Mesenteric fat pad (tissue), 1 donor: Measurements from ENCODE around the gene YPEL4. TPM values are rescaled to one million over a fixed set of nuclear protein-coding genes. Genes with fewer than 3 reads are reported as not detected.

ENCODE experiments used
- DNase-seq: peaks from one replicate; pipeline ENCODE4 v3.0.0-alpha.2; 2020; ENCODE audit warnings: low spot score
- total RNA-seq: library from RNA; stranded (reverse); fragmentation: NEBNext Ultra II Directional; extraction: Animal tissue kit (Norgen Biotek cat#: 25700); gene quantifications from one replicate; pipeline ENCODE4 v1.2.1, GENCODE V29; 2021
- donor health status: DM: yes; HTN: yes; CAD: no.

The YPEL4 gene
- total RNA-seq, 1 donor from 2014 or later: 0.71 TPM

DNA sequence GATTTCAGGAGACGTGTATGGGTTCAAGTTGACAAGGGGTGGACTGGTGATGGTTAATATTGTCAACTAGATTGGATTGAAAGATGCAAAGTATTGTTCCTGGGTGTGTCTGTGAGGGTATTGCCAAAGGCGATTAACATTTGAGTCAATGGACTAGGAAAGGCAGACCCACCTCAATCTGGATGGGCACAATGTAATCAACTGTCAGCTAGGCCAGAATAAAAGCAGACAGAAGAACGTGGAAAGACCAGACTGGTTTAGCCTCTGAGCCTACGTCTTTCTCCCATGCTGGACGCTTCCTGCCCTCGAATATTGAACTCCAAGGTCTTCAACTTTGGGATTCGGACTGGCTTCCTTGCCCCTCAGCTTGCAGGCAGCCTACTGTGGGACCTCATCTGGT, 1.7 kb upstream of the YPEL4 start:
- DNase-seq: no peak

DNA sequence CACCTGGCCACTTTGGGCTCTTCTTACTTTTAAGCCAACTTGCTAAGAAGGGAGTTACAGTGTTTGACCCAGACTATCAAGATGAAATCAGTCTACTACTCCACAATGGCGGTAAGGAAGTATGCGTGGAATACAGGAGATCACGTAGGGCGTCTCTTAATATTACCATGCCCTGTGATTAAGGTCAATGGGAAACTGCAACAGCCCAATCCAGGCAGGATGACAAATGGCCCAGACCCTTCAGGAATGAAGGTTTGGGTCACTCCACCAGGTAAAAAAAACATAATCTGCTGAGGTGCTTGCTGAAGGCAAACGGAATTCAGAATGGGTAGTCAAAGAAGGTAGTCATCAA, 1.0 kb upstream of the YPEL4 start:
- DNase-seq: no peak

DNA sequence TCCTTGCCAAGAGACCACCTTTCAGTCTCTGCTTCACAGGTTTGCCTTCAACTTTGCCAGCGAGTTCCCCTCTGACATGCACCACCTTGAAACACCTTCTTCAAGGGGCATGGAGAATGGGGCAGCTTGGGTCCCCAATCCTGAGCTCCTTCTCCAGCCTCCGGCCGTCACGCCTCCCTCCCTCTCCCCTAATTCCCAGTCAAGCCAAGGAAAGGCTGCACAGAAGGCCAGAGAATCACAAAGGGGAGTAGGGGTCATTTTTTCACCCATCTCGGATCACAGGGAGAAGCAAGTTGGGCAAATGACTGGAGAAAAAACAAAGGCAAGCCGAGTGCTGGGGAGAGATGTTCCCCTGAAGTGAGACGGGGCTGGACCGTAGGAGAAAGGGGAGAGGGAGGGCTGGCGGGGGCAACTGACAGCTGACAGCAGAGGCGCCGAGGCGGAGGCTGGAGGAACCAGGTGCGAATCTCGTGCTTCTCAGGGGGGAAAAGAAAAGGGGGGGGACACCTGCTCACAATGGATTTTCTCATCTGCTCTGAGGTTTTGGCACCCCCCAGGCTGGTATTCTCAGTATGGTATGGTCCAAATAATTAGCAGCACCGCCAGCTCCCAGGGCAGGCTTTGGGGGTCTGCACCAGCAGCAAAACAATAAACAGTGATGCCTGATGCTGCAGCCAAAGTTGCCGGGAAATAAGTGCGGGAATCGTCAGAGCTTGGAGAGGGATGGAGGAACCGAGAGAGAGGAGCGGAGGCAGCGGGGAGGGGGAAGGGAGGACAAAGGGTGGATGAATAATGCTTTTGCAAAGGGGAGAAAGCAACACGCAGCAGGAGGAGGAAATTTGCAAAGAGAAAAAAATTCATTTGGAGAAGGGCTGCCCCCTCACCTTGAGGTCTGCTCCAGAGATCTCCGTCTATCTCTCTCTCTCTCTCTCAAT, 644 bp downstream of the YPEL4 start:
- DNase-seq: no peak

DNA sequence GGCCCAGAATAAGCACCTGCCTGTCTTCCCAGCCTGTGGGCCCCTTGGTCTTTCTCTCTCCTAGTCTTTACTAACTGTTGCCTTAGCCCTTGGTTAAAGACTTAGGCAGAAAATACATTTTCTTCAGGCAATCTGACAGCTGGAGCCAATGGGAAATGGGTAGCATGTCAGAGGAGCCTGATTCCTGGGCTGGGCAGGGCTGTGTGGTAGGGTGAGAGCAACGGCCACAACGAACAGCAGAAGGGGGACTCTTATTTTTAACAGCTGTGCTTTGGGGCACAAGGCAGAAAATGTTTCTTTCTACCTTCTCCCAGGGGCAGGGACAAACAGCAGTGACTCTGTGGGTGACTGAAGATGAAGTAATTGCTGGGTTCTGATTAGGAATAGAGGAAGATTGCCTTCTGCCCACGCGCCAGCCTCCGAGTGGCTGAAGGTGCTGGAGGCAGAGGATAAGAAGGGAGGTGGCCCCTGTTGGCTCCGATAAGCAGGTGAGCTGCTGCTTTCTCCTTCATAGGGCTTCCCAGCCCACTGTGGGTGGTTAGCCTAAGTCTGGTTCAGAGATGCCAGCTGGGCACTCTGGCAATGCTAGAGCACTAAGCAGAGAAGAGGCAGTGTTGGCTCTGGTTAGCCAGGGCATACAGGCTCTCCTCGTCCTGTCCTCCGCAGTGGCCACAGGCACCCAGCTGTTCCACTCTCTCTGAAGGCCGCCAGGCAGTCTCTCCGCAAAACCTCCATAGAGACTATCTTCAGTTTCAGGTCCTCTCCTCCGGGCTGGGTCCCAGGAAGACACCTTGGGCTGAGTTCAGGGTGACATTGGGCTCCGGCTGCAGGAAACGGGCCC, 1.5 kb downstream of the YPEL4 start:
- DNase-seq: no peak

DNA sequence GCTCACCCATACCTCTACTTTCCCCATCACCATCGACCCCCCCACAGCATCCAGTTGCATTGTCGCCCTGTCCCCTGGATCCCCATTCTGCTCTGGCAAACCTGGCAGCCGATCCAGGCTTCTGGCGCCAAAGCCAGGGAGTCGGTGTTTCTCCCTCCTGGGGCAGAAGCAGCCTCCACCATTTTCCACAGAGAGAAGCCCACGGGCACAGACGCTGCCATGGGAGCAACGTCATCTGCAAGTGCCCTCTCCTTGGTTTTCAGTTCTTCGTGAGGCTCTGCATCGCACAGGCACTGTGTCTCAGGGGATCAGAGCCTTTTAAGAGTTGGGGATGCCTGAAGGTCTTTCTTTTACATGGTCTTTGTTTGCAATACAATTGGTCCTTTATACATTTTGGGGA, 2.3 kb downstream of the YPEL4 start:
- no peak for DNase-seq

DNA sequence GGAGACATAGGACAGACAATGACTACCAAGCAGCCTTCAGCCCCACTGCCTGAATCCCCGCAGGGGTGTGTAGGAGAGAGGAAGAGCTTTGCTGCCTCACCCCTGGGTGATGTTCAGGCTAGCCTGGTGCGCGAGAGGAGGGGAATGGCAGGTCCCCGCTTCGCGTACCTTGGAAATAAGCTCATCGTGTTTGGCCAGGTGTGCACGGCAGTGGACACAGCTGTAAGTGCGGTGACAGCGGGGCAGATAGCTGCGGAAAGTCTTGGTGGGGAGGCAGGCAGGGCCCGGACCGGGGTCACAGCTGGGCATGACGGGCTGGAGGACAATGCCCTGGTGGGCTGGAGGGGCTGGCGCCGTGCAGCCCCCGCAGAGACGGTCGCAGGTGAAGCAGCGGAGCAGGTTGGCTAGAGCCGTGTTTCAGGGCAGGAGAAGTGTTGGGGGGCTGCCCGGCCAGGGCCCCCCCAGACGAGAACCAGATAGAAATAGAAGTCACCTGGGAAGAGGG, 2.9 kb downstream of the YPEL4 start:
- no peak for DNase-seq

DNA sequence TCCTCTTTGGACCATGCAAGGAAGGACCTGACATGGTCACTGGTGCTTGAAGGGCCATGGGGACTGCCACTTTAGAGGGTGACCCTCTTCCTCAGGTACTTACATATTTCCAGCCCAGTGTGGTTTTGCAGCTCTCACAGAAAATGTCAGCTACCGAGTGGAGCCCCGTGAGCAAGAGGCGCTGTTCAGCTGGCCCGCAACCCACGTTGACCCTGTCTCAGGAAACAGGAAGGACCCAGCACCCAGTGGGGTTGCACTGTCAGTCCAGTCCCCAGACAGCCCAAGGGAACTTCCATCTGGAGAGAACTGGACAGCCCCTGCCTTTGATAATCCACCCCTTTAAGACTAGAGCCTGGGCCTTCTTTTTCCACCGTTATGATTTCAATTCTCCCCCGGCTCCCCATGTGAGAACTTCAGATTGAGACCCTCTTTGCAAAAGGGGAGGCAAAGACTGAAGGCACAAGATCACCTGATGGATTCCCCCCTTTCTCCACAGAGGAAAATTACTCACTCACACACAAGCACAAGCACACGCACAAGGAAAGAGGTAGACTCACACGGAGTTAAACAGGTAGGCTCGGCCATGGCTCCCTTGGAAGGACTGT, 3.4 kb downstream of the YPEL4 start:
- no peak for DNase-seq

DNA sequence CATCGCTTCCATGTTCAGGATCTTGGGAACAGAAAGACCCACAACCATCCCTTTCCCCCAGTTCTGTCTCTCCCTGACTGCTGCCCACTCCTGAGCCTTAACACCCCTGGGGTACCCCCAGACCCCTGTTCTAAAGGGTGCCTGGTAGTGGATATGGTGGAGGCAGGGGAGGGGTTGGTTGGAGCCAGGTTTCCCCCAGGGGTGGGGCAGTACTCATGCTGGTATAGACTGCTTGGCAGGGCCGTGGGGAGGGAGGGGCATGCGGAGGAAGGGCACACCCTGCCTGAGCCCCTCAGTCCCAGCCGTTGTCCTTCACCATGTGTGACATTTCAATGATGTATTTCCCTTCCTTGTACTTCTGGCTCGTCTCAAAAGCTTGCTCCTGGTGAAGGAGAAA, 4.0 kb downstream of the YPEL4 start:
- DNase-seq: no peak

DNA sequence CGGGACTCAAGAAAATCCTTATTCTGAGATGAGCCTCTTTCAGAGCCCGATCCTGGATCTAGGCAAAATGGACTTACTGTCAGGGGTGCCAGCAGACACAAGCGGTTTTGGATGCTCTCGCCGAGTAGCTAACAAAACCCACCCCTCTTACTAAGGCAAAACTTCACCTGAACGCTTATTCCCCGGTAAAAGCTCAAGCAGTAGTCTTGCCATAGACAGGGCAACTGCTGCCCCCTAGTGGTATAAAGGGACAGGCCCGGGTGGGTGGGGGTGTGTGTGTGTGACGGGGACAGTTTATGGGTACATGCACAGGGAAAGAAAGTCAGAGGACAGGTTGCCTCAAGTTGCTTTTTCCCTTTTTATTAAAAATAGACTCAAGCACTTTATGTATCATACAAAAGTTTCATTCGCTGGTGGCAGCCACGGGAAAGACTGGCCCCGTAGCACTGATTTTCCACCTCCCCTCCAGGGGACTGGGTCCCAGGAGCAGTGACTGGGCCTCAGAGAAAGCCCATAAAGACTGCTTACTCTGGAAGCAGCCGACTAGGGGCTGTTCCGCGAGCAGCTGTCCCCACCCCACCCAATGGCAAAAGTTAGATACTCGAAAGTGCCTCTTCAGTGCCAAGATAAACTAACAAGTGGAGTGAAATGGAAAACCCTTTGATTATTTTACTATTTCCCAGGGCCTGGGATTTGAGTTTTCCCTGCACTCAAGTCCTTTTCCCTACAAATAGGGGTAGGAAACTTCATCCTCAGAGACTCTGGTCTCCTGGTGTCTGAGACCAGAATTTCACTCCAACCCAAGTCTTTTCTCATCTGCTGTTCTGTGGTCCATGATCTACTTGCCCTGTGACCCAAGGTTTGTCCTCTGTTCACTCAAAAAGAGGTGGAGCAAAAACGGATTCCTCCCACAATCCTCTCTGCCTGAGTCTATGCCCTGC, 4.7 kb downstream of the YPEL4 start:
- DNase-seq: no peak

DNA sequence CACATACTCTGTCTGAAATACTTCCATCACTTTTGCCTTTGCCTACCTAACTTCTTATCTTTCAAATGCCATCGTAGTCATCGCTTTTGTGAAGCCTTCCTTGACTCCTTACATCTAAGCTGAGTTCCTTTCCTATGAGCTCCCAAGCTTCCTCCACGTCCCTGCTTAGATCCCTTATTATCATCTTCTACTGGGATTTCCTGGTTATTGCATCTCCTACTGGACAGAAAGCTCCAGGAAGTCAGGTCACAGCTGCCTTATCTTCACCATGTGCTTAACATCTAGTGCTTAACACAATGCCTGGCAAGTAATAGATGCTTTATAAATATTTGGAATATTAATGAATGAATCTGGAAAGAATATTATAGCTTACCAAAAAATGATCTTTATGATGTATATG, 5.9 kb downstream of the YPEL4 start:
- DNase-seq: no peak

DNA sequence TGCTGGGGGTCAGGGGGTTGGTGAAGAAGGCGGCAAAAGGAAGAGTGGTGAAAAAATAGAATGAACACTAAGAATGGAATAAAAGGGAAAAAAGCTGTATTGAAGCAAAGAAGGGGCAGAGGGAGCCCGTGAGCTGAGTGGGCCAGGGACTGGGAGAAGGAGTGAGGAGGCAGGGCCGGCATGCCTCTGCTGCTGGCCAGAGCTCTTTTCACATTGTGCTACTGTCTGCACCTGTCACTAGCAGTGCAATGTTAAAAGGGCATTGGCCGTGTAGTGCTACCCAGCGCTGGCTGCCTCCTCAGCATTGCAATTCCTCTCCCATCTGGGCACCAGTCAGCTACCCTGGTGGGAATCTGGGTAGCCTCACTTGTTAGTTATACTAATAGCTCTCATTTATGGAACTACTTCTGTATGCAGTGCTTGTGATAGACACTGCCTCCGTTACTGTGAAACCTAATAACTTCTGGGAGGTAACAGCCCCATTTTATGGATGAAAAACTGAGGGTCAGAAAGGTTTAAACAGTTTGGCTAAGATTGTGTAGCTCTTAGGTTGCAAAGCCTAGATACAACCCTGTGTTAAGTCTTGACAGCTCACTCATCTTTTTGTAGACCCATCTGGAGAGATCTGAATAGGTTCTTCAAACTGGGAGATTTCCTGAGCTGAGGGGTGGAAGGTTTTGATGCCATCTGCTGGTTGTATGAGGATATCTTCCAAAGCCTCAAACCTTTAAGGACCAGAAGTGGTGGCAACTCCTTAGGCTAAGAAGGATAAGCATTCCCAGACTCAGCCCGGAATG, 8.5 kb downstream of the YPEL4 start:
- no peak for DNase-seq

DNA sequence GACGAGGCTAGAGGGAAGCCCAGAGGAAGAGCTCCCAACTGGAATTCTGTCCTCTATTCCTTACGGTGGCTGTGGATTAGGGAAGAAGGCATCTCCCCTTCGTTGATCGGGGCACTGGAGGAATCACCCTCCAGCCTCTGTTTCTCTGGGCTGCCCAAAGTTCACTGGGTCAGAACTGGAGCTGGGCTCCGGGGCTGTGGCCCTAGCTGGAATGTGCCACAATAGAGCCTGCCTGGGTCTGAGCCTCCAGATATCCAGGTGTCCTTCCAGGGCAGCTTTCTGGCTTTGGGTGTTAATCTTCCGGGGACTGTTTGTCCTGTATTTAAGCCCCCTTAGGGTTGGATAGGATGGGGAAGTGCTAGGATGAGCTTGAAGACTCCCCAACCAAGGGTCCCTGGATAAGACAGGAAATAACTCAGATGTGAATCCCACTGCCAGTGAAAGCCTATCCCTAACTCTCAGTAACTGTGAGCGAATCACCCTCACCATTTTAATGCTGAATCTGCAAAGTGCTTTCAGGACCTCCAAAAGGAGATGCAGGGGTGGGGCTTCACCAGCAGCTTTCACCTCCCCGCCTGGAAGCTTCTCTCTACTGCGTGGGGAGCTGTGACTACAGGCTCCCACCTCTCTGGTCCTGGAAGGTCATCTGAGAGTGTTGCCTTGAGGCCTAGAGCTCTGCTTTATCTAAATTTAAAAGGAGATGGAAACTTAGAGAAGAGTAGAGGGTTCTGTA, 9.5 kb downstream of the YPEL4 start:
- DNase-seq: no peak

DNA sequence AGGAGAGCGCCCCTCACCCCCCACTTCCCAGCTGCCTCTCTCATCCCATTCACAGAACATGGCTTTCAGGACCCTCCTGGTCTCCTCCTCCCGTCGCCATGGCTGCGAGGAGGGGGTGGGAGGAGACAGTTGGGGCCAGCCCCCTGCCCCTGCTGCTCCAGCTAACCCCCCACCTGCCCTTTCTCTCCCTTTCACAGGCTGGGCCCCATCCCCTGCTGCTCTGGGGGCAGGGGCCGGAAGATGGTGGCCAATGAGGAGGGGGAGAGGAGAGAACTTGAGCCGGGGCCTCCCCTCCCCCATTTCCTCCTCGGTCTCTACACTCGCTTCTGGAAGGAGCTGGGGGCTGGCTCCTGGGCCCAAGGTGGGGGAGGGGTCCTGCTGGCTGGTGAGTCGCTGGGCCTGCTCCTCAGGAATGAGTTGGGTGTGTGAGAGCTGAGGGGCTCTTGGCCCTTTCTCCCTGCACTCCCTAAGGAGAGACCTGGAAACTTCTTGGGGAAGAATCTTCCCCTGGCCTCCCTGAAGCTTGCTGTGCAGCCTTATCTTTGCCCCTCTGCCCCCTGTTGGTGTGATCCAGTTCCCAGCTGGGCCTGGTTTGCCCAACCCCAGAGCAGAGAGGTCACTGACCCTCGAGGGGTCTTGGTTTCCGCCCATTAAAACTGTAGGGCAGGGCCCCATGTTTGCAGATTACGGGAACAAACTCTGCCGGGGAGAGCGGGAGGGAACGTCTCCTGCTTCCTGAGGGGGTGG, 10.2 kb downstream of the YPEL4 start:
- DNase-seq: no peak

DNA sequence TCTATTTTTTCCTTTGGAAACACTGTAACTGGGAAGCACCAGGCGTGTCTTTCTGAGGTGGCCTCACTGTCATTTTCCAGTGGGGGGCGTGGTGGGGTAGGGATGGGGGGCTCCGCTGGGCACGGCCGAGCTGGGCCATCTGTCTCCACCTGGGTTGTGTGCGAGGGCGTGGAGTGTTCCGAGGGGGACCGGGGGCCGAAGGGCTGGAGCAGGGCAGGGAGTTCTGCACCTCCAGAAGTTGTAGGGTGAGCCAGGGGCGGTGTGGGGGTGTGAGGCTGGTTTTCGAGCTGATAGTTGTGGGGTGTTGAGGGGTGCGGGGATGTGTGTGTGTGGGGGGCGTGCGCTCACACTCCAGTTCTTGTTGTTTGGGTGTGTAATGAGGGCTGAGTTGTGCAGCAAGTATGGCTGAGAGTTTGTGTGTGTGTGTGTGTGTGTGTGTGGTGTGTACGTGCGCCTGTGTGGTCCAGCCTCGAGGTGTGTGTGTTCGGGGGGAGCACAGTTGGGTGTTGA, 10.8 kb downstream of the YPEL4 start:
- no peak for DNase-seq

DNA sequence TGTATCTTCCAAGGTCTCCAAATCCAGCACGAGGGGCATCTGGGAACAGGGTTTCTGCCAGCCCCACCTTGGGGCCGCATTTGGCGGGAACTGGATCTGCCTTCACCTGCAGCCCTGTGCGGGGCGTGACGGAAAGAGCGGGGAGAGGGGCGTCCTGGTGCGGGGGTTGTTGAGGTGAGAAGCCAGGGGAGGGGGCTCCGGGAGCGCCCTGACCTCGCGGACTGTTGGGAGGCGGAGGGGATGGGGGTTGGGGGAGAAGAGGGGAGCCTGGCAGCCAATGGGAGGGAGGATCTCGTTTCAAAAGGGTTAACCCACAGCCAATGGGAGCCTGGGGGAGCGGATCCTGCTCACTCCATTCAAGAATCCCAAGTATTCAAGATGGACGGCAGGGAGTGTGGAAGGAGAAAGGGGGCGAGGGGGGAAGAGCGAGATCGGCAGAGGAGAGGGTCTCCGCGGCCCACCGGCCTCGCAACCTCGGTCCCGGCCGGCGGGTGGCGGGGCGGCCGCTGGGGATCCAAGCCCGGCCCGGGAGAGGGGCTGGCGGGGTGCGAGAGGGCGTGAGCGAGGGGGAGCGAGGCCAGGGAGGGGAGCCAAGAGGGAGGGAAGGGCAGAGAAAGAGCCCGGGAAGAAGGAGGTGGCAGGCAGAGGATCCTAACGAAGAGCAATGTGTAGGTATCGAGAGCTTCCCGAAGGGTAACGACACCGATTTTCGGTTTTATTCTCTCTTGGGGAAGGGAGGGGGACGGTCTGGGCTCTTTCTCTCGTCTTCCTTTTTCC, 11.5 kb downstream of the YPEL4 start:
- DNase-seq: no peak

DNA sequence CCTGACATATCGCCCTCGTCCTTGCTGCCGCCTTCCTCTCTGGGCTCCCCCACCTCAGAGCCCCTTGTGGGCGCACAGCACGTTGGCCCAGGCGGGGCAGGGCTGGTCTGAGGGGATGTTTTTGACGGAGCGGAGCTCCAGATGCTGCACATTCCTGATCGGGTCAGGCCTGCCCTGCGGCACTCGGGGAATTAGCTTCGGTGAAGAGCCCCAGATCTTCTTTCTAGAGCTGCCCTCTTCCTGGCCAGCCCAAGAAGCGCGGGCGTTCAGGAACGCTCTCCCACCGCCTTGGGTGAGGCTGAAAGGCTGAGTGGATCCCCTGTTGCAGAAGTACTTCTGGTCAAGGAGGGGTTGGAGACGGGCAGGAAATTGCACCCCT, 12.1 kb downstream of the YPEL4 start:
- DNase-seq: no peak

DNA sequence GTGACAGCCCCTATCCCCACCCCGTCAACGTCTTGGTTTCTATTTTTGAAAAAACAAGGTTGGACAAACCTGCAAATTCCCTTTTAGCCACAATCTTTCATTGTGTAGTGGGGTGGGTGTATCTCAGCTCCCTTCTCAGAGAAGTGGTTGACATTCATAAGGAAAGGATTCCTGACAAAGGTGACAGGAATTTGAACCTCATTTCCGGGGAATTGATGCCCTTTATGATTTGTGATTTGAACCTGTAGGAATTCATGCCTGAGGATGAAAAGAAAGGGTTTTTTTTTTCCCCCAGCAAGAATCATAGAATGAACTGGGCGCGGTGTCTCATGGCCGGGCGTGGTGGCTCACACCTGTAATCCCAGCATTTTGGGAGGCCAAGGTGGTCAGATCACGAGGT, 14.5 kb downstream of the YPEL4 start:
- DNase-seq: no peak

DNA sequence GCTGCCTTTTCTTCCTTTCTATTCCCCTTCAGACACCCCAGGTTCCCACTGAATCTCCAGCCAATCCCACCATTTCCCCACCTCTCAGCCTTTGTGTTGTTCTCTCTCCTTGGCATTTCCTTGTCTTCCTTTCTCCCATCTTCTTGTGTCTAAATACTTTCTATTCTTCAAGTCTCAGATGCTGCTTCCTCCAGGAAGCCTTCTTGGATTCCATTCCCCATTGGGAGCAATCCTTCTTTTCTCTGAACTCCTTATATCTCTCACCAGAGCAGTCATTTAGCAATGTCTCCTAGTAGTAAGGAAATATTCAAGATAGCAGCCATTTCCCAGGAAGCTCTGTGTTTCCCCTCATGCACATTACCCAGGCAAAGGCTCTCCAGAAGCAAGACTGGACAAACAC, 15.4 kb downstream of the YPEL4 start:
- no peak for DNase-seq
